ENCODE results near the gene GALNS.
A peak's percentile ranks its signal among the peaks of the same experiment; 100 is the strongest.
"Not testable (repeated sequence)": the region's sequence is repeated elsewhere in the genome, so short reads cannot be mapped to it uniquely, and the experiment has no call there.

Gene GALNS

GRCh38 chr16:88804552-88805339 lies 52.0 kb downstream of the GALNS start:
- peak; percentile 52 for DNase-seq (ENCODE audit: low spot score)

GRCh38 chr16:88804173-88804551 lies 52.6 kb downstream of the GALNS start:
- DNase-seq (ENCODE audit: low spot score), result no peak

- peak; percentile 84 for DNase-seq (ENCODE audit: low spot score)
Measured at GRCh38 chr16:88803264-88803987, 53.3 kb downstream of the GALNS start, which contains the start of gene CDT1. CDT1 (plus strand) TSS chr16:88803789; CDS start chr16:88803832, 43 bp downstream.

GRCh38 chr16:88800277-88800592 lies 56.5 kb downstream of the GALNS start:
- no peak for DNase-seq (ENCODE audit: low spot score)

GRCh38 chr16:88799569-88800276 lies 57.0 kb downstream of the GALNS start:
- DNase-seq (ENCODE audit: low spot score), result peak; percentile 73

- DNase-seq (ENCODE audit: low spot score), result peak; percentile 84
Measured at GRCh38 chr16:88798772-88799455, 57.8 kb downstream of the GALNS start.

- DNase-seq (ENCODE audit: low spot score), result no peak
Measured at GRCh38 chr16:88798073-88798472, 58.7 kb downstream of the GALNS start.

- DNase-seq (ENCODE audit: low spot score), result no peak
Measured at GRCh38 chr16:88796278-88796677, 60.5 kb downstream of the GALNS start.

- DNase-seq (ENCODE audit: low spot score), result no peak
Measured at GRCh38 chr16:88793251-88793954, 63.3 kb downstream of the GALNS start.

GRCh38 chr16:88792668-88793250 lies 64.0 kb downstream of the GALNS start:
- no peak for DNase-seq (ENCODE audit: low spot score)

- no peak for DNase-seq (ENCODE audit: low spot score)
Measured at GRCh38 chr16:88792078-88792550, 64.6 kb downstream of the GALNS start.

GRCh38 chr16:88790312-88791211 lies 66.2 kb downstream of the GALNS start:
- no peak for DNase-seq (ENCODE audit: low spot score)

- DNase-seq (ENCODE audit: low spot score), result no peak
Measured at GRCh38 chr16:88789594-88789993, 67.2 kb downstream of the GALNS start.

- DNase-seq (ENCODE audit: low spot score), result not testable (repeated sequence)
Measured at GRCh38 chr16:88788749-88789148, 68.0 kb downstream of the GALNS start.

GRCh38 chr16:88787579-88788314 lies 69.0 kb downstream of the GALNS start:
- no peak for DNase-seq (ENCODE audit: low spot score)

- DNase-seq (ENCODE audit: low spot score), result peak; percentile 68
Measured at GRCh38 chr16:88785106-88785924, 71.4 kb downstream of the GALNS start, which contains the start of gene PIEZO1. PIEZO1 (minus strand) TSS chr16:88785220; CDS start chr16:88784964, 256 bp downstream.

- no peak for DNase-seq (ENCODE audit: low spot score)
Measured at GRCh38 chr16:88784856-88785105, 72.0 kb downstream of the GALNS start.

GRCh38 chr16:88784074-88784855 lies 72.5 kb downstream of the GALNS start:
- DNase-seq (ENCODE audit: low spot score), result peak; percentile 42

Data from NAMALWA (cell line).